Gastroesophageal sphincter (tissue), 3 donors: ENCODE data around the gene PFKFB4.

Source experiments
- POLR2A ChIP-seq, 2 donors: fragments of 450-650 bp; IDR thresholded peaks; one replicate each; pipeline ENCODE4 v1.6.1; 2017; ENCODE audit warnings: antibody characterized with exemption in 2 of 2, mild to moderate bottlenecking in 2 of 2, moderate library complexity in 1 of 2
- POLR2AphosphoS5 ChIP-seq: sonication (generic); formaldehyde crosslinking; IDR thresholded peaks from one replicate; pipeline ENCODE4 v1.6.1; 2017; ENCODE audit warnings: antibody characterized with exemption
- TF ChIP-seq, protein P1 (sequence below), 4 experiments: fragments of 200-600 bp in 2 of 4; fragments of 450-650 bp in 2 of 4; sonication (generic) in 1 of 4; IDR thresholded peaks; one replicate each; pipeline ENCODE4 v1.5.1; 2017 to 2019; ENCODE audit warnings: antibody characterized with exemption in 4 of 4, mild to moderate bottlenecking in 2 of 4, moderate library complexity in 2 of 4

DNA sequence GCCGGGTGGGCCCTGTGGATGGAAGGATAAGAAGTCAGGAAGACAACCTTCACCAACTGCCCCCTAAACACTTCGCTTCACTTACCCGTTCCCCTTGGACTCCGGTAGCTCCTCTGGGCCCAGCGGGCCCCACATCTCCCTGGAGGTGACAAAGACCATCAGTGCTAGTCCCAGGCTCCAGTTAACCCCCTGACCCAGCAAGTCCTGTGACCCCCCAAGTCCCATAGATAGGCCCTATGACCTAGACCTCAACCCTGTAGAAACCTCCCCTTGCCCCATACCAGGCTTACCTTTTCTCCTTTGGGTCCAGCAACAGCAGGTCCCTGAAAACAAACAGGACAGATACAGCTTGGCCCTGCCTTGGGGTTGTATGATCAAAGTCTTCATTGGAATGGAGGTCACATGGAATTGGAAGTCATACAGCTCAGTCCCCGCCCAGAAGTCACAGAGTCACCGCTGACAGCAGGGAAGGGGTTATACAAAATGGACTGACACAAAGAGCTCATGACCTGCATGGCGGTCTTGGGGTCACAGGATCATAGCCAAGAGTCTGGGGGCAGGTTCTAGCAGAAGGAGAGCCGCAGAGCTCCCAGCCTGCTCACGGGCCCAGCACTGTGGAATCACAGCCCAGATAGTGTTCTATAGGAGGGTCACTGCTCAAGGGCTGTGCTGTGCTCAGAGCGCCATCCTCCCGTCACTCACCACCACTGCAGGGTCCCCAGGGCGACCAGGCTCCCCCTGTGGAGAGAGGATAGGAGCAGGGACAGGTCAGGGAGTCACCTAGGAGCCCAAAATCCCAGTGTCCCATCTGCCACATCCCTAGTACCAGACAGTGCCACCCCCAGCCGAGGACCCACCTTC, 25.2 kb upstream of the PFKFB4 start:
- TF ChIP-seq, protein P1, sequence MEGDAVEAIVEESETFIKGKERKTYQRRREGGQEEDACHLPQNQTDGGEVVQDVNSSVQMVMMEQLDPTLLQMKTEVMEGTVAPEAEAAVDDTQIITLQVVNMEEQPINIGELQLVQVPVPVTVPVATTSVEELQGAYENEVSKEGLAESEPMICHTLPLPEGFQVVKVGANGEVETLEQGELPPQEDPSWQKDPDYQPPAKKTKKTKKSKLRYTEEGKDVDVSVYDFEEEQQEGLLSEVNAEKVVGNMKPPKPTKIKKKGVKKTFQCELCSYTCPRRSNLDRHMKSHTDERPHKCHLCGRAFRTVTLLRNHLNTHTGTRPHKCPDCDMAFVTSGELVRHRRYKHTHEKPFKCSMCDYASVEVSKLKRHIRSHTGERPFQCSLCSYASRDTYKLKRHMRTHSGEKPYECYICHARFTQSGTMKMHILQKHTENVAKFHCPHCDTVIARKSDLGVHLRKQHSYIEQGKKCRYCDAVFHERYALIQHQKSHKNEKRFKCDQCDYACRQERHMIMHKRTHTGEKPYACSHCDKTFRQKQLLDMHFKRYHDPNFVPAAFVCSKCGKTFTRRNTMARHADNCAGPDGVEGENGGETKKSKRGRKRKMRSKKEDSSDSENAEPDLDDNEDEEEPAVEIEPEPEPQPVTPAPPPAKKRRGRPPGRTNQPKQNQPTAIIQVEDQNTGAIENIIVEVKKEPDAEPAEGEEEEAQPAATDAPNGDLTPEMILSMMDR (IDR thresholded peaks at IDR 0.05) = no peak
- TF ChIP-seq POLR2A (IDR thresholded peaks at IDR 0.05) (no peak), POLR2AphosphoS5 (no peak)
